ENCODE measurements around the gene SGTA. TPM values are rescaled to one million over a fixed set of nuclear protein-coding genes. Genes with fewer than 3 reads are reported as not detected.

SGTA gene
- total and polyA plus RNA-seq, 12 donors: 28.2 to 104 (median 54.9) TPM

DNA sequence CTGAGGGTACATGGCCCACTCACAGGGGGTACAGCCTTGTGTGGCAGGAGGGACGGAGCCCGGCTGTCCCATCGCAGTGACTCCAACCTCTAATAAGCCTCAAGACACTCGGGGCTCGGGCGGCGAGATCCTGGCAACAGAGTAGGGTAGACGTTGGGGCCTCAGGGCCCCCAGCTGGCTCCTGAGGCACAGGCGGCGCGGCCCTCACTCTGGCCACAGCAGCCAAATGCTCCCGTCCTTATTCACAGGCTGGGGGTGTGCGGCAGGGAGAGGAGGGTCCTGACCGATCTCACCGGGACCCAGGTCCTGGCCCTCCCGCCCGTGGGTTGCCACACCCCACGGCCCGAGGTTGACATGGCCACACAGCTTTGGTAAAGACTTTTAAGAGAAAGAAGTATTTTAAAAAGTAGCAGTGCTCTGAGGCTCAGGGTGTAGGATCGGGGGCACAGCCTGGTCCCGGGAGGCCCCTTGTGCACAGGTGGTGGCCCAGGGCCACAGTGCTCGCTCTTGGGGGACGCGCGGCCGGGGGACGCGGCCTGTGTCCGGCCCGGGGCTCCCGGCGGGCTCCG lies 50.8 kb downstream of the SGTA start:
- DNase-seq: no peak
- 92 to 96% (median 94%) methylated on average over 19 to 33 of the region's 33 CpGs for WGBS, 4 donors
- no peaks in the 10 kb centered on the region for H3K4me1 ChIP-seq (replicated peaks in 1 of 2)
- intact Hi-C loops (cut with DNase I): no loop called here
- H3K27ac ChIP-seq: no peak overlapping the region
- TF ChIP-seq CTCF (IDR thresholded peaks at IDR 0.05) (no peak), POLR2A (IDR thresholded peaks at IDR 0.05) (no peak)
- peaks cover 0 to 17% of the 10 kb centered on the region in 2 donors for H3K36me3 ChIP-seq (replicated peaks in 1 of 2)
- H3K27me3 ChIP-seq: no peaks in the 10 kb centered on the region
- H3K9me3 ChIP-seq (replicated peaks in 1 of 3): no peaks in the 10 kb centered on the region
- no peak overlapping the region for H3K4me3 ChIP-seq

DNA sequence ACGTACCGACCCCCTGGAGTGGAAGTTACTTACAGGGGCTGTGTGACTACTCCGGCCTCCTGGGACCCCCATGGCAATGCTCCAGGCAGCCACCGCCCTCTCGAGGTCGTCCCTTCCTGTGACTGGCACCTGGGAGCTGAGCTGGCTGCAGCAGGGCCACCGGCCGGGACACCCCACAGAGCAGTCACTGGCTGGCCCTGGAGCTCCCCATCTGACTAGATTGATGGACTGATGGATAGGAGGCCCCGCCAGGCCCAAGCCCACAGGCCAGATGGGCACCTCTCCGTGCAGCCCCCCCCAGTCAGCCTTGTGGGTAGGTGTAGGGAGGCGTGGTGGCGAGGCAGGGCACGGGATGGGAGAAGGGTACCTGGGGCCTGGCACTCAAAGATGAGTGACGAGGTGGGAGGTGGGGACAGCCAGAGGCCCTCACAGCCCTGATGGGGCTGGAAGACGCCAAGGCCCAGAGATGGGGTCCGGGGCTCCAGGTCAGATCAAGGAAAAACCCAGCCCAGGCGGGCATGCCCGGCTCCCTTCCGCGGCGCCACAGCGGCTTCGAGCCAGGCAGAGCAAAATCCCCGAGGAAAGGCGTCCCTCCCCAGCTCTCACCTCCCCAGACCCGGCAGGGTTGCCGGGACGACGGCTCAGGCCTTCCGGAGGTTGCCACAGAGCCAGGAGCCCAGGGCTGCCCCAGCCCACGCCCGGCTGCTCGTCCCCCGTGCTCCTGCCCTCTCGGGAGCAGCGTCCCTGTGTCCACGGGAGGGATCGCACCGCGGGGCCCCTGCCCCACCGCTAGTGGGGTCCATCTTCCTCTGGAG lies 51.7 kb downstream of the SGTA start:
- 79 to 94% (median 86%) methylated on average over 13 to 41 of the region's 41 CpGs for WGBS, 4 donors
- no peak overlapping the region for H3K4me3 ChIP-seq
- no peaks in the 10 kb centered on the region for H3K9me3 ChIP-seq (replicated peaks in 1 of 3)
- H3K27ac ChIP-seq: no peak overlapping the region
- no peaks in the 10 kb centered on the region for H3K4me1 ChIP-seq (replicated peaks in 1 of 2)
- TF ChIP-seq CTCF (IDR thresholded peaks at IDR 0.05) (no peak), POLR2A (IDR thresholded peaks at IDR 0.05) (no peak)
- peaks cover 0 to 13% of the 10 kb centered on the region in 2 donors for H3K36me3 ChIP-seq (replicated peaks in 1 of 2)
- intact Hi-C loops (cut with DNase I): no loop called here
- DNase-seq: no peak
- peaks cover 5% of the 10 kb centered on the region for H3K27me3 ChIP-seq

- peaks cover 5% of the 10 kb centered on the region for H3K27me3 ChIP-seq
- no peaks in the 10 kb centered on the region for H3K4me1 ChIP-seq (replicated peaks in 1 of 2)
- intact Hi-C loops (cut with DNase I): no loop called here
- H3K36me3 ChIP-seq (replicated peaks in 1 of 2): peaks cover 0 to 7% of the 10 kb centered on the region in 2 donors
- TF ChIP-seq CTCF (IDR thresholded peaks at IDR 0.05): no peak
- TF ChIP-seq POLR2A (IDR thresholded peaks at IDR 0.05): no peak
- H3K27ac ChIP-seq: no peak overlapping the region
- no peaks in the 10 kb centered on the region for H3K9me3 ChIP-seq (replicated peaks in 1 of 3)
- WGBS, 4 donors: 87 to 92% (median 88%) methylated on average over 15 to 26 of the region's 26 CpGs
- no peak overlapping the region for H3K4me3 ChIP-seq
- no peak for DNase-seq
These were observed 52.9 kb downstream of the SGTA start for GRCh38 chr19:2729943-2730818.

- DNase-seq: no peak
- TF ChIP-seq CTCF (IDR thresholded peaks at IDR 0.05) (no peak), POLR2A (IDR thresholded peaks at IDR 0.05) (no peak)
- Histone ChIP-seq H3K27me3 (peaks cover 5% of the 10 kb centered on the region), H3K9me3 (replicated peaks in 1 of 3) (no peaks in the 10 kb centered on the region), H3K4me1 (replicated peaks in 1 of 2) (no peaks in the 10 kb centered on the region), H3K36me3 (replicated peaks in 1 of 2) (peaks cover 0 to 7% of the 10 kb centered on the region in 2 donors), H3K27ac (no peak overlapping the region), H3K4me3 (no peak overlapping the region)
- intact Hi-C loops (cut with DNase I): no loop called here
- WGBS, 4 donors: 81 to 94% (median 84%) methylated on average over 10 to 23 of the region's 23 CpGs
These were observed 54.2 kb downstream of the SGTA start for GRCh38 chr19:2728783-2729387.
